HG02870 (cell line): ENCODE results near the gene FOXE3.

Source experiments
- ATAC-seq: cut with Tn5 transposase; IDR thresholded peaks from one replicate; pipeline ENCODE4 v1.9.1; 2021; ENCODE audit warnings: mild to moderate bottlenecking, moderate library complexity; ENCODE audit not compliant: unreplicated experiment

FOXE3 gene

GRCh38 chr1:47415728-47416318 is at the start of gene FOXE3:
FOXE3 (plus strand) TSS chr1:47416285; CDS start chr1:47416316, 31 bp downstream.
- ATAC-seq = no peak

DNA sequence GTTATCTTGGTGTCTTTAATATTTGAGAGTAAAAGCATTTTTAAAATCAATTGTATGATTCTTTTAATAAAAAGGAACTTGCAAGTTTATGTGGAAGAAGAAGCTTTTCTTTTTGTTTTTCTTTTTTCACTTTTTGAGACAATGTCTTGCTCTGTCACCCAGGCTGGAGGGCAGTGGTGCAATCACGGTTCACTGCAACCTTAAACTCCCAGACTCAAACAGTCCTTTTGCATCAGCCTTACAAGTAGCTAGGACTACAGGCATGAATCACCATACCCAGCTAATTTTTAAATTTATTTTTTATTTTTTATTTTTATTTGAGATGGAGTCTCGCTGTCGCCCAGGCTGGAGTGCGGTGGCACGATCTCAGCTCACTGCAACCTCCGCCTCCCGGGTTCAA is 48.4 kb upstream of the FOXE3 start:
- no peak for ATAC-seq

- no peak for ATAC-seq
Measured at GRCh38 chr1:47371016-47371517, 45.0 kb upstream of the FOXE3 start.

DNA sequence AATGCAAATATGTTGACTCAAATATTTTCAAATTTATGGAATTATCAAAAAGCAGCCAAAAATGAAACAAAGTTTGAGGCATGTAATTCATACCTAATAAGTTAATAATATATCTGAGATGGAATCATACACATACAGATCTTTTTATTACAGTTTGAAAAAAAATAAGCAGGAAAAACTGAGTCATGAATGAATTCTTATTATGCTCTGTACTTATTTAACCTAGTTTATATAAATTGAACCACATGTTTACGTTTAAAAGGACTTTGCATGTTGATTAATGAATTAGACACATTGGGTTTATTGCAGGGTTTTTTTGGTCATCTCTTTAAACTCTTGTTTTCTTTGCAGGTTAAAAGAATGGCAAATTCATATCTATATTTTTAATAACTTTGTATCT is 41.6 kb upstream of the FOXE3 start:
- no peak for ATAC-seq

DNA sequence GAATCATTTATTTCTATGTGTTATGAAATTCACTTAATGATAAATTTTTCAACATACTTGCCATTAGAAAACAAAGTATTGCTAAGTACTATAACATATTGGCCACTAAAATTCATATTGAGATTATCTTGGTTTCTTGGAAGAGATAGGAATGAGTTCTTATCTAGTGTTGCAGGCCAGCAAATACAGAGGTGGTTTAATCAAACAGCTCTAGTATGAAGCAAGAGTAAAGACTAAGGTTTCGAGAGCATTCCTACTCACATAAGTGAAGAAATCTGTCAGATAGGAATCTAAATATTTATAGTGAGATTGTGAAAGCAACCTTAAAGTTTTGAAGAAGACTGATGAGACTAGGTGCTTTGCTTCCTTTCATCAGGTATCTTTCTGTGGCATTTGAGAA is 37.9 kb upstream of the FOXE3 start:
- no peak for ATAC-seq

- no peak for ATAC-seq
Measured at GRCh38 chr1:47380699-47381098, 35.4 kb upstream of the FOXE3 start.

- no peak for ATAC-seq
Measured at GRCh38 chr1:47382399-47382983, 33.6 kb upstream of the FOXE3 start.

DNA sequence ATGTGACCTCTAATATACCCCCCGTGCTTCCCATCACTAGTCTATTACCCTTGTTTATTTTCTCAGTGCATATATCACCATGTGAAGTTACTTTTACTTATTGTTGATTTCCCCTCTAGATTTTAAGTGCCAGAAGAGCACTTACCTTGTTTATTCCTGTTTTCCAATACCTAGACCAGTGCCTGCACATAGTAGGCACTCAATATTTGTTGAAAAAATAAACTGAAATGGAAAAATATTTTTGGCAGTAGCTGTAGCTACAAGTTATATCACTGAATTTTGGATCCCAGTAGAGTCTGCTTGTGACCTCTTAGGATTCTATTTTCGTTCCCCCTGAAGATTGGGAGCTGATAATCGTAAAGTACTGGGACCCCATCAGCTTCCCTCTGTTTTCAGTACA is 32.0 kb upstream of the FOXE3 start:
- ATAC-seq = no peak

- ATAC-seq = no peak
Measured at GRCh38 chr1:47385020-47385419, 31.1 kb upstream of the FOXE3 start.

GRCh38 chr1:47386268-47386667 is 29.8 kb upstream of the FOXE3 start:
- no peak for ATAC-seq

- ATAC-seq = no peak
Measured at GRCh38 chr1:47388030-47388890, 27.8 kb upstream of the FOXE3 start.

- ATAC-seq = peak; percentile 59
Measured at GRCh38 chr1:47388891-47389238, 27.2 kb upstream of the FOXE3 start.

GRCh38 chr1:47389731-47390130 is 26.4 kb upstream of the FOXE3 start:
- no peak for ATAC-seq

DNA sequence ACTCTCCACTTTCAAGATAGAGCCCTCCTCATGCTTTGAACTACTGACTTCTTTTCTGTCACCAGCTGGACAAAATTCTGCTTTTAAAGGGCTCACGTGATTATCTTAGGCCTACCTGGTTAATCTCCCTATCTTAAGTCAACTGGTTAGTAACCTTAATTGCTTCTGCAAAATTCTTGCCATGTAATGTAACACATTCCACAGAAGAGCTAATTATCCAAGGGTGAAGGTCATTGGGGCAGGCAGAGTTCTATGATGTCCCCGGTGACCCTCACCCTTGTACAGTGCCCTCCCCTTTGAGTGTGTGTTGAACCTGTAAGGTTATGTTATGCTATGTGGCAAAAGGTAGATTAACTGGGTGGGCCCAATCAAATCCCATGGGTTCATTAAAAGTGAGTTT is 25.2 kb upstream of the FOXE3 start:
- no peak for ATAC-seq

GRCh38 chr1:47393141-47393540 is 22.9 kb upstream of the FOXE3 start:
- no peak for ATAC-seq

- ATAC-seq = no peak
Measured at GRCh38 chr1:47395433-47395832, 20.7 kb upstream of the FOXE3 start.

- peak; percentile 34 for ATAC-seq
Measured at GRCh38 chr1:47396671-47397196, 19.4 kb upstream of the FOXE3 start.

GRCh38 chr1:47399138-47399845 is 16.8 kb upstream of the FOXE3 start:
- ATAC-seq = no peak

DNA sequence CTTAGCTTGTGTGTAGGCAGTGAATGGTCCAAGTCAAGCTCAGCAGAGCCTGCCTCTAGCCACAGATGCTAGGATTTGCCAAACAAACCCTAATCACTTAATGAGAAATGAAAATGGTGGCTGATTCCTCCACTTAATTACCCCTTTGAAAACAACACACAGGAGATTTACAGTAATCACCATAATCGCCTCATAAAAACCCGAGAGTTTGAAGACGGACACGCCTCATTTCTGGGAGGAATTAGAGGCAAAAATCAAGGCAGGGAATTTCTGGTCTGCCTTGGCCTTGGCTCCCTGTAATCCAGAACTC is 16.3 kb upstream of the FOXE3 start:
- no peak for ATAC-seq

GRCh38 chr1:47401761-47402160 is 14.3 kb upstream of the FOXE3 start:
- ATAC-seq = no peak

DNA sequence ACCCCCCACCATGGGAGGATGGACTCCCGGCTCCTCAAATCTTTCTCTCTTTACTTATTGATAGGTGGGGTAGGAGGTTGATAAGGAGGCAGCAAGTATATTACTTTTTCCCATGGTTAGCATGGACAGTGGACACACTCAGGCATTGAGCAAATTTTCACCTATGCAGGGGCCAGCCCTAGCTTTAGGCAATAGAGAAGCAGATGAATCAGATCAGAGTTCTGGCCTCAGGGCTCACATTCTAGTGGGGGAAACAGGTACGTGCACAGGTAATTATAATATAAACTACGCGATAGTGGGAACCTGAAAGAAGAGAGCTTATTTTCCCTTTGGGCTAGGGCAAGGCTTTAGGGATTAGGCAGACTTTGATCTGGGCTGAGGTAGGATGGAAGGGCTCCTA is 13.5 kb upstream of the FOXE3 start:
- ATAC-seq = no peak
